GM21528 (cell line): ENCODE measurements around the gene SDK2.
"Not testable (repeated sequence)": the region's sequence is repeated elsewhere in the genome, so short reads cannot be mapped to it uniquely, and the experiment has no call there.

Source experiments
- ATAC-seq: cut with Tn5 transposase; IDR thresholded peaks from one replicate; pipeline ENCODE4 v1.9.1; 2021; ENCODE audit warnings: mild to moderate bottlenecking, moderate library complexity; ENCODE audit not compliant: unreplicated experiment, low FRiP score

SDK2 gene

GRCh38 chr17:73467651-73468050 lies 176.6 kb downstream of the SDK2 start:
- ATAC-seq = no peak

DNA sequence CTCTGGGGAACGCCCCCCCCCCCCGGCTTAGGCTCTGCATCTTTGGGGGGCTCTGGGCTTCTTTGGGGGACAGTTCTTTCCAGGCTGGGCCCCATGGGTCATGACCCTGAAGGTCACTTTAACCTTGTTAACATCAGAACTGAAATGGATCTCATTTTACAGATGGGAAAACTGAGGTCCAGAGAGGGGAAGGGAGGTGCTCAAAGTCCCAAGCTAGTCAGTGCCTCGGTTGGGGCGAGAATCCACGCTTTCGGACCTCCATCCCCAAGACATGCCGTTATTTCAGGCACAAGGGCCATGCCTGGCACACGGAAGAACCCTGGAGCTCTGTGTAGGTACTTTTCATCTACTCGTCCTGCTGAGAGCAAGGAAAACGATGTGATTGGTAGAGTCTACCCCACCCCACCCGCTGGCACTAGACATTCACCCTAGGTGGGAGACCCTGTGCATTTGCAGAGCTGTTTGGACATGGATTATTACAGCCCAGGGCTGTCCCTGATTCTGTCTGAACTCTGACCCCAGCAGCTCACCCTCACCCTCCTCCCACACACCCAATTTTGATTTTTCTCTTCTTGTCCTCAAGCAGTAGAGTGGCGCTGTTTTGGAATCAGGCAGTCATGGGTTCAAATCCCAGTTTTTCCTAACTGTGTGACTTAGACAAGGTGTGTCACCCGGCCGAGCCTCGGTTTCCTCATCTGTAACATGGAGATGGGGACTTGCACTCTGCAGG lies 177.4 kb downstream of the SDK2 start:
- no peak for ATAC-seq

DNA sequence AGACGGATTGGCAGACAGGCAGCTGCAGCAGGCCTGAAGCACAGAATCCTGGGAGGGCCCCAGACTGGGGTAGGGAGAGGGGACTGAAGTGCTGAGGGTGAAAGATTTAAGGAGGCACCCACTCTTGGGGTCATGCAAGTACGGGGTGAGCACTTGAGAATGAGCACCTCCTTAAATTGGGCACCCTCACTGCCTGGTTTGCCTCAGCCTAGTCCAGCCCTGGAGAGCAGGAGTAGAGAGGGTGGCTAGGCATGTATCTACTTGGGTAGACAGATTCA lies 178.4 kb downstream of the SDK2 start:
- ATAC-seq = no peak

DNA sequence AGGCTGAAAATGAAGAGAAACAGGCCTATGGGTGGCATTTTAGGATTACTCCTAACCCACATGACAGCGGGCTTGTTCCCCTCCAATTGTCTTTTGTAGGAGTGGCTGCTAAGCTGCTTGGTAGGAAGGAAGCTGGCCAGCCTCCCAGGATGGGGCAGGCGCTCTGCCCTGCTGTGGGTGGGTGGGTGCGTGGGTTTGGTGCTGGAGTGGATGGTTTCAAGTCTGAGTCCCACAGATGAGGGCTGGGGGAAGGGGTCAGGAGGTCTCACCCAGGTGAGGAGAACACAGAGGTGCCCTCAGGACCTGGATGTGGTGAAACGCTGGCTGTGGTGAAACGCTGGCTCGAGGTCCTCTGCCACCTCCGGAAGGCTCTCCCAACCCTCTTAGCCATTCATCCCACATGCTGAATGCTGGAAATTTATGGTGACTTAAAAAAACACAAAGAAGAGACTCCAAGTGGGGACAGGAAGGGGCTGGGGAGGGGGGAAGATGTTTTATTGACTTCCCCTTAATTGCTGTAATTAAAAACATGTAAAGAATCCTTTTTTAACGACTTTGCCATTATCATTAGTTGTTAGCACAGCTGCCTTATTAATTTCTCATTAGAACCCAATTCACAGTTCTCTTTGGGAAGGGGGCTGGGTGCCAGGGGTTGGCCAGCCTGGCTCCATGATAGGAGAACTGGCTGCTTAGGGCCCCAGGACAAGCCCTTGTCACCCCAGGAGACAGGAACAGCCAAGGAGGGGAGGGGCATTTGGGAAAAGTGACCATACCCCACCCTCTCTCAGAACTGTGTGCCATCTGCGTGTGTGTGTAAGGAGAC lies 178.9 kb downstream of the SDK2 start:
- ATAC-seq = no peak

DNA sequence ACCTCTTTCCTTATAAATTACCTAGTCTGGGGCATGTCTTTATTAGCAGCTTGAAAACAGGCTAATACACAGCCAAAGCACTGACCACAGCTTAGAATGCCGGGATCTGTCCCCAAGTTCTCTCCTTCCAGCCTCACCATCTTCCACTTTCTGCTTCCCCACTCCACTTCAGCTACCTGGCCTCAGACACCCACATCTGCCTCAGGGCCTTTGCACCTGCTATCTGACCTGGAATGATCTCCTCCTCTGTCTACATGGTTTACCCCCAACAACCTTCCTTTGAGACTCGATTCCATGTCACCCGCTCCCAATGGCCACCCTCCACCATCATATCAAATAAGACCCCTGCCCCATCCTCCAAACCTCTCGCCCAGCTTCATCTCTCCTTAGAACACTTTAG lies 179.8 kb downstream of the SDK2 start:
- ATAC-seq = no peak

DNA sequence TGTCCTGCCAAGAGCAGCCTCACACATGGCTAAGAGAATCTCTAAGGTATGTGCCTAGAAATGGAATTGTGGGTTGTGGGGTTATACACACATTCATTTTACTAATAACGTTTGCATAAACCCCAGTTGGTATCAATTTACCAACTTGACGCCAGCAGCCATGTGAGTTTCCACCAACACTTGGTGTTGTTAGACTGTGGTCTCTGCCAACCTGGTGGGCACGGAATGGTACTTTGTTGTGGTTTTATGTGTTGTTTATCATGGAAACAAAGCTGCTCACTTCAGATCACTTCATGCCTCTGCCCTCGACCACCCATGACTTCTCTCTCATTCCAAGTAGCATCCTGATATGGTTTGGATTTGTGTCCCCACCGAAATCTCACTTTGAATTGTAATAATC lies 180.4 kb downstream of the SDK2 start:
- ATAC-seq = no peak

- no peak for ATAC-seq
These were observed 181.4 kb downstream of the SDK2 start for GRCh38 chr17:73462823-73463222.

DNA sequence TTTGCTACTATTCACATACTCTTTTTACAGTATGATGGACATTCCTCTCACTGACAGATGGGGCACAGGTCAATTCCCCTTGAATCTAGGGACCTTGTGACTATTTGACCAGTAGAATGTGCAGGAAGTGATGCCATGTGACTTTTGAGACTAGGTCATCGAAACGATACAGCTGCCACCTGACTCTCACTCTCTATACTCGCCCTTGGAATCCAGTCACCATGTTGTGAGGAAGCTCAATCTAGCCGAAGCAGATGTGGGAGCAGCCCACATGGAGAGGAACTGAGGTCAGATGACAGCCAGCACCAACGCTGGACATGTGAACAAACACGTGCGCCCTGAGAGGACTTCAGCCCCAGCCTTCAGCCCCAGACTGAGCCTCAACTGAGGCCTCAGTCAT lies 184.3 kb downstream of the SDK2 start:
- no peak for ATAC-seq

DNA sequence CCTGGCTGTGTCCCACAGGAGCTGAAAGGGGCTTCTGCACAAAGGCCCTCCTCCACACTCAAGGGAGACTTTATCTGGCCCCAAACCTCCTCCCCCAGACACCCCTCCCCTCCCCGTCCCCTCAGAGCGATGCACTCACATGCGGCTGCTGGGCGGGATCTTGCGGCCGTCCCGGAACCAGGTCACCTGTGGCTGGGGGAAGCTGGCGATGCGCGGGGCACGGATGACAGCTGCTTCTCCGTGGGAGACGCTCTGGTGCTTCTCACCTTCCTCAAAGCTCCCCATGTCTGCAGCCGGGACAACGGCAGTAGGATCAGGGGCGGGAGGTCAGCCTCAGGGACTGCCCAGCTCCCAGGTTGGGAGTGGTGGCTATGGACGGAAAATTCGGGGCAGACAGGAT lies 188.5 kb downstream of the SDK2 start:
- ATAC-seq = no peak

DNA sequence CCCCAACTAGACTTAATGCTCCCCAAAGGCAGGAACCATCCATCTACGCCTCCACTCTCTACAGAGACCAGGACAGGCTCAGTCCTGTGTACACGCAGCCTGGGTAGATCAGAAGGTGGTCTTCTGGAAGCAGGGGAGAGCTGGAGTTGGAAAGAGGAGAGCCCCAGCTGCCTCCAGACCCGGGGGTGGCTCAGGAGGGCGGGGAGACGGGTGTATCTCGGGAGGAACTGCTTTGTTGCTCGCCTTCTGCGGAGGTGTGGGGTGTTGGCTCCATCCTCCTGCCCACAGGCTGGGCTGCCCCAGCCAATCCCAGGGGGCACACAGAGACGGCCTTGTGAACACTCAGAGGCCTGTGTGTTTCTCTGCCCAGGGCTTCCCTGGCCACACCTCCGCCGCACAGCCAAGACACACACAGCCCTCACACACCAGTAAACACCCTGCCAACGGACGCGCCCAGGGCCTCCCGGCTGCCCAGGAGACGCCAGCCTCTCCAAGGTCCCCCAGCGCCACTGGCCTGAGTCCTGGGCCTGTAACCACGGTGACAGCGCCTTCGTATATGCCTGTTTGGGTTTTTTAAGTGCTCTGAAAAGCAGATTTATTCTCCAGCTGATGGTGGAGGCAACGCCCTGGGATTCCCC lies 189.1 kb downstream of the SDK2 start:
- ATAC-seq = no peak

DNA sequence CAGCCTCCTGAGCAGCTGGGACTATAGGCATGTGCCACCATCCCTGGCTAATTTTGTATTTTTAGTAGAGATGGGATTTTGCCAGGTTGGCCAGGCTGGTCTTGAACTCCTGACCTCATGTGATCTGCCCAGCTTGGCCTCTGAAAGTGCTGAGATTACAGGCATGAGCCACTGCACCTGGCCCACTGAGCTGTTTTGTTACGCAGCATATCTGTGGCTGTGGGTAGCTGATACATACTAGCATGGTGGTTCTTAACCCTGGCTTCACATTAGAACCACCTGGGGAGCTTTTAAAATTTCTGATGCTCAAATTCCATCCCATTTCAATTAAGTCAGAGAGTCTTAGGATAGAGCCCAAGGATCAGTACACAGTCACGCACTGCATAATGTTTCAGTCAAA lies 190.8 kb downstream of the SDK2 start:
- not testable (repeated sequence) for ATAC-seq

DNA sequence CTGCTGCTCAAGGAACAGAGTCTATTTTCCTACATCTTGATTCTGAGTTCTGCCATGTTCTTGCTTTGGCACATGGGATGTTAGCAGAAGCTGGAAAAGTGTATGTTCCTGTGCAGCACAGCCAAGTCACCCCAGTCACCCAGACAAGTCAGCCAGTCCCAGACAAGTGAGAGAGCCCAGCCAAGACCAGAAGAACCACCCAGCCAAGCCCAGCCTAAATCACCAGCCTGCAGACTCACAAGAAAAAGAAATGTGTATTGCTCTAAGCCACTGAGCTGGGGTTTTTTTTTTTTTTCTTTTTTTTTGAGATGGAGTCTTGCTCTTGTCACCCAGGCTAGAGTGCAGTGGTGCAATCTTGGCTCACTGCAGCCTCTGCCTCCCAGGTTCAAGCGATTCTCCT lies 191.2 kb downstream of the SDK2 start:
- ATAC-seq = no peak

GRCh38 chr17:73452009-73452408 lies 192.2 kb downstream of the SDK2 start:
- ATAC-seq = no peak

GRCh38 chr17:73447319-73447718 lies 196.9 kb downstream of the SDK2 start:
- ATAC-seq = no peak

- ATAC-seq = no peak
These were observed 197.6 kb downstream of the SDK2 start for GRCh38 chr17:73446617-73447016.

- no peak for ATAC-seq
These were observed 198.8 kb downstream of the SDK2 start for GRCh38 chr17:73445466-73445865.

DNA sequence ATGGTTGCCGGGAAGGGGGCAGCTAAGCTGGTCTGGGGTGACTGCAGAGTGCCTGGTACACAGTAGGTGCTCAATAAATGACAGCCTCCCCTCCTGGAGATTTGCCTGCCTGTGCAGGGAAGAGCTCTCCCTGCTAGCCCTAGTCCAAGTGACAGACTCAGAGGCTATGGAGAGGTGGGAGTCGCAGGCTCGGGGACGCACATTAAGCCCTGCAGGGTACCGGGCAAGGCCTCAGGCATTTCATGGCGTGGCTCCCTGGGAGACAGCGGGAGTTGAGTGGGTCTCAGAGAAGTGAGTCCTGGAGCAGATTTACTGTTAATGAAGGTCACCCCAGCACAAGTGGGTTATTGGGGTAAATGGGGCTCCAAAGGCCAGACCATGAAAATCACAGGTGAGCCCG lies 200.2 kb downstream of the SDK2 start:
- no peak for ATAC-seq

DNA sequence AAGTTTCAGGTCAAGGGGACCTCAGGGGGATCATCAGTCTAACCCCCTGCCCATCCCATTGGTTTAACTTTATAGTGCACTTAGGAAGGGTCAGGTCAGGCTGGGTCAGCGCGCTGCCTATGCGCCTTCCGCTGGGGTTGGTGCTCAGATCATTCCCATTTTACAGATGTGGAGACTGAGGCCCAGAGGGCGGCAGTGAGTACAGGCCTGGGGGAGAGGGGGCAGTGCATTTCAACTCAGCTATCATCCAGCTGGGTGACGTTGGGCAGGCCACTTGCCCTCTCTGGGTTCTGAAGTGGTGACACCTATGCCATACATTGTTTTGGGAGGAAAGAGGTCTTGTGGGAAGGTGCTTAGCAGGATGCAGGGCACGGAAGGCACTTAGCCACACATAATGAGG lies 204.6 kb downstream of the SDK2 start:
- ATAC-seq = no peak

GRCh38 chr17:73437826-73438225 lies 206.4 kb downstream of the SDK2 start:
- no peak for ATAC-seq

- ATAC-seq = no peak
These were observed 207.3 kb downstream of the SDK2 start for GRCh38 chr17:73436954-73437353.

- ATAC-seq = no peak
These were observed 208.8 kb downstream of the SDK2 start for GRCh38 chr17:73435412-73435811.

GRCh38 chr17:73434154-73434553 lies 210.1 kb downstream of the SDK2 start:
- no peak for ATAC-seq
